Effector CD4-positive, alpha-beta T cell (primary cell): ENCODE data around the gene MED23.

Source experiments
- DNase-seq: peaks from one replicate; pipeline ENCODE4 v3.0.0-alpha.2; 2020
- total RNA-seq: gene quantifications from one replicate; lab custom pipeline; 2026; lab: John Stamatoyannopoulos, UW

Gene MED23
- total RNA-seq: 133 reads per million, percentile 87 among the genes with 10 or more reads in this experiment

GRCh38 chr6:131627724-131628682 lies at the start of gene MED23:
Gene MED23, minus strand, starts transcription at chr6:131628242. Its CDS starts 193 bp downstream, at chr6:131628049.
- peak; percentile 93 for DNase-seq

GRCh38 chr6:131673184-131673583 lies 45.1 kb upstream of the MED23 start:
- DNase-seq: no peak

GRCh38 chr6:131669891-131670290 lies 41.8 kb upstream of the MED23 start:
- DNase-seq: no peak

GRCh38 chr6:131663578-131664165 lies 35.6 kb upstream of the MED23 start:
- no peak for DNase-seq

- DNase-seq: no peak
These were observed 32.2 kb upstream of the MED23 start for GRCh38 chr6:131660195-131660594.

GRCh38 chr6:131658287-131658686 lies 30.2 kb upstream of the MED23 start:
- DNase-seq: no peak

GRCh38 chr6:131657630-131658111 lies 29.6 kb upstream of the MED23 start:
- DNase-seq: no peak

- no peak for DNase-seq
These were observed 29.2 kb upstream of the MED23 start for GRCh38 chr6:131657222-131657621.

- no peak for DNase-seq
These were observed 28.6 kb upstream of the MED23 start for GRCh38 chr6:131656667-131657066.

- no peak for DNase-seq
These were observed 27.9 kb upstream of the MED23 start for GRCh38 chr6:131655951-131656350.

- DNase-seq: no peak
These were observed 27.3 kb upstream of the MED23 start for GRCh38 chr6:131655387-131655786.

- DNase-seq: no peak
These were observed 26.3 kb upstream of the MED23 start for GRCh38 chr6:131654326-131654725.

- DNase-seq: no peak
These were observed 24.4 kb upstream of the MED23 start for GRCh38 chr6:131652472-131652871.

- DNase-seq: no peak
These were observed 23.7 kb upstream of the MED23 start for GRCh38 chr6:131651782-131652181.

GRCh38 chr6:131646249-131646670 lies 18.2 kb upstream of the MED23 start:
- DNase-seq: no peak

- DNase-seq: no peak
These were observed 17.8 kb upstream of the MED23 start for GRCh38 chr6:131645846-131646245.

GRCh38 chr6:131644921-131645320 lies 16.9 kb upstream of the MED23 start:
- no peak for DNase-seq

GRCh38 chr6:131643855-131644460 lies 15.9 kb upstream of the MED23 start:
- DNase-seq: no peak

GRCh38 chr6:131642987-131643611 lies 15.1 kb upstream of the MED23 start:
- no peak for DNase-seq

GRCh38 chr6:131642565-131642964 lies 14.5 kb upstream of the MED23 start:
- no peak for DNase-seq

- no peak for DNase-seq
These were observed 13.5 kb upstream of the MED23 start for GRCh38 chr6:131641554-131641953.

GRCh38 chr6:131640576-131640975 lies 12.5 kb upstream of the MED23 start:
- DNase-seq: no peak

- DNase-seq: no peak
These were observed 12.1 kb upstream of the MED23 start for GRCh38 chr6:131640100-131640499.
